H1 (cell line): Measurements from ENCODE around the gene PARG. TPM values are rescaled to one million over a fixed set of nuclear protein-coding genes. Genes with fewer than 3 reads are reported as not detected.

Source experiments
- CTCF ChIA-PET: fragments of 300-600 bp; sonication (Branson Sonifier 250); formaldehyde crosslinking; loops from one replicate; lab custom pipeline; 2021; ENCODE audit not compliant: partially characterized antibody; lab: Charles Lee
- POLR2A ChIA-PET: fragments of 300-600 bp; sonication (Branson Sonifier 250); formaldehyde crosslinking; loops from one replicate; lab custom pipeline; 2021; ENCODE audit warnings: inconsistent platforms; ENCODE audit not compliant: partially characterized antibody; lab: Charles Lee
- DNase-seq, 2 experiments: peaks; one replicate each; pipeline versions ENCODE4 v3.0.0 to v3.0.0-alpha.2; 2010 to 2022; ENCODE audit warnings: low spot score in 2 of 2, low read depth in 1 of 2, mixed read lengths in 1 of 2
- FAIRE-seq: peaks from 2 replicates; lab custom pipeline; 2011; peaks lifted over from hg19 to GRCh38; lab: Jason Lieb, UNC
- H2AFZ ChIP-seq: 2 replicates; pipeline ENCODE4 v1.8.1; 2012; ENCODE audit warnings: low read length, inconsistent platforms
- H2AK5ac ChIP-seq: 2 replicates; pipeline ENCODE4 v1.6.1; 2013; ENCODE audit warnings: low read depth, low read length
- H2BK120ac ChIP-seq: replicated peaks from 2 replicates; pipeline ENCODE3; 2013; ENCODE audit warnings: low read depth, low read length, inconsistent platforms
- H2BK12ac ChIP-seq: 2 replicates; pipeline ENCODE4 v1.6.1; 2013; ENCODE audit warnings: low read depth, low read length
- H2BK15ac ChIP-seq: 2 replicates; pipeline ENCODE4 v1.6.1; 2013; ENCODE audit warnings: low read length
- H2BK20ac ChIP-seq: 2 replicates; pipeline ENCODE4 v1.6.1; 2013; ENCODE audit warnings: low read length
- H2BK5ac ChIP-seq: 2 replicates; pipeline ENCODE4 v1.6.1; 2013; ENCODE audit warnings: low read depth, low read length
- H3K14ac ChIP-seq: 2 replicates; pipeline ENCODE4 v1.6.1; 2013; ENCODE audit warnings: inconsistent platforms; ENCODE audit not compliant: insufficient read length
- H3K18ac ChIP-seq: 2 replicates; pipeline ENCODE4 v1.6.1; 2013; ENCODE audit warnings: low read length; ENCODE audit errors: extremely low read depth
- H3K23ac ChIP-seq: 2 replicates; pipeline ENCODE4 v1.6.1; 2013; ENCODE audit warnings: inconsistent platforms; ENCODE audit not compliant: insufficient read length
- H3K23me2 ChIP-seq: 2 replicates; pipeline ENCODE4 v1.6.1; 2013; ENCODE audit warnings: low read depth, low read length
- H3K27ac ChIP-seq: 2 replicates; pipeline ENCODE4 v1.6.1; 2011; ENCODE audit warnings: low read depth, low read length, inconsistent platforms
- H3K27me3 ChIP-seq, 4 experiments: replicated peaks in 1 of 4; 1 replicate in 1 of 4; 2 replicates in 3 of 4; pipeline versions ENCODE4 v1.6.1 to v1.8.1; 2011 to 2013; ENCODE audit warnings: low read length in 3 of 4, mild to moderate bottlenecking in 3 of 4, inconsistent platforms in 2 of 4, mixed read lengths in 2 of 4, moderate library complexity in 1 of 4; ENCODE audit not compliant: control insufficient read depth in 3 of 4, insufficient read depth in 3 of 4; ENCODE audit errors: extremely low read depth in 1 of 4
- H3K36me3 ChIP-seq, 4 experiments: 2 replicates each; pipeline versions ENCODE4 v1.6.1 to v1.8.1; 2011 to 2013; ENCODE audit warnings: mild to moderate bottlenecking in 4 of 4, low read length in 3 of 4, moderate library complexity in 2 of 4, control low read depth in 1 of 4, inconsistent platforms in 1 of 4; ENCODE audit not compliant: insufficient read depth in 4 of 4, control insufficient read depth in 2 of 4
- H3K4ac ChIP-seq: replicated peaks from 2 replicates; pipeline ENCODE3; 2013; ENCODE audit warnings: low read length, low read depth, mixed read lengths, inconsistent platforms; ENCODE audit not compliant: insufficient read length
- H3K4me1 ChIP-seq, 4 experiments: replicated peaks in 1 of 4; 1 replicate in 1 of 4; 2 replicates in 3 of 4; pipeline versions ENCODE4 v1.6.1 to v1.8.1; 2011 to 2013; ENCODE audit warnings: low read length in 3 of 4, inconsistent platforms in 2 of 4, mixed read lengths in 1 of 4; ENCODE audit not compliant: insufficient read depth in 4 of 4, control insufficient read depth in 3 of 4
- H3K4me2 ChIP-seq, 2 experiments: 2 replicates each; pipeline versions ENCODE4 v1.6.1 to v1.8.1; 2011 to 2013; ENCODE audit warnings: low read depth in 2 of 2, low read length in 2 of 2, control low read depth in 1 of 2, inconsistent platforms in 1 of 2, mild to moderate bottlenecking in 1 of 2; ENCODE audit not compliant: insufficient read depth in 1 of 2
- H3K4me3 ChIP-seq, 4 experiments: fragments of 200-600, 300-600 bp in 1 of 4; sonication (generic), shearing (Covaris generic), sonication (Bioruptor Twin) in 1 of 4; 2 replicates each; pipeline versions ENCODE4 v1.5.1 to v1.8.1; 2011 to 2016; ENCODE audit warnings: low read length in 4 of 4, low read depth in 3 of 4, control low read depth in 2 of 4, inconsistent platforms in 2 of 4, mild to moderate bottlenecking in 2 of 4, mixed read lengths in 1 of 4, moderate library complexity in 1 of 4; ENCODE audit not compliant: insufficient read depth in 2 of 4; ENCODE audit errors: extremely low read depth in 1 of 4
- H3K56ac ChIP-seq: replicated peaks from 2 replicates; pipeline ENCODE3; 2013; ENCODE audit warnings: low read depth, mild to moderate bottlenecking, mixed read lengths, low read length, inconsistent platforms; ENCODE audit not compliant: insufficient read length
- H3K79me1 ChIP-seq: 2 replicates; pipeline ENCODE4 v1.6.1; 2013; ENCODE audit warnings: low read depth, low read length, control low read depth
- H3K79me2 ChIP-seq, 2 experiments: 2 replicates each; pipeline versions ENCODE4 v1.6.1 to v1.8.1; 2012 to 2013; ENCODE audit warnings: low read length in 2 of 2, mild to moderate bottlenecking in 2 of 2, inconsistent platforms in 1 of 2; ENCODE audit not compliant: insufficient read depth in 2 of 2, control insufficient read depth in 1 of 2
- H3K9ac ChIP-seq, 4 experiments: replicated peaks in 1 of 4; 1 replicate in 1 of 4; 2 replicates in 3 of 4; pipeline versions ENCODE4 v1.6.1 to v1.8.1; 2011 to 2013; ENCODE audit warnings: low read depth in 3 of 4, low read length in 3 of 4, control low read depth in 2 of 4, mild to moderate bottlenecking in 2 of 4, moderate library complexity in 2 of 4, inconsistent platforms in 1 of 4; ENCODE audit errors: extremely low read depth in 1 of 4
- H3K9me3 ChIP-seq, 2 experiments: 2 replicates each; pipeline versions ENCODE4 v1.6.1 to v1.8.1; 2012 to 2013; ENCODE audit warnings: mild to moderate bottlenecking in 2 of 2, moderate library complexity in 2 of 2, control low read depth in 1 of 2, inconsistent platforms in 1 of 2, low read depth in 1 of 2, low read length in 1 of 2, mixed read lengths in 1 of 2; ENCODE audit not compliant: insufficient read depth in 2 of 2
- H4K20me1 ChIP-seq, 2 experiments: replicated peaks in 1 of 2; 2 replicates each; pipeline versions ENCODE3 to v1.8.1; 2011 to 2013; ENCODE audit warnings: inconsistent platforms in 2 of 2, low read length in 2 of 2, mild to moderate bottlenecking in 1 of 2; ENCODE audit not compliant: insufficient read depth in 2 of 2, control insufficient read depth in 1 of 2
- H4K5ac ChIP-seq: 2 replicates; pipeline ENCODE4 v1.6.1; 2013; ENCODE audit warnings: low read length, low read depth, mixed read lengths, inconsistent platforms; ENCODE audit not compliant: insufficient read length
- H4K8ac ChIP-seq: 2 replicates; pipeline ENCODE4 v1.8.0; 2013; ENCODE audit warnings: mild to moderate bottlenecking, moderate library complexity, low read length, inconsistent platforms; ENCODE audit not compliant: insufficient read depth; ENCODE audit errors: extremely low read depth
- H4K91ac ChIP-seq: replicated peaks from 2 replicates; pipeline ENCODE3; 2013; ENCODE audit warnings: low read length, mixed read lengths, inconsistent platforms; ENCODE audit not compliant: insufficient read length
- EP300 ChIP-seq, 2 experiments: IDR thresholded peaks; 1 replicate in 1 of 2; 2 replicates in 1 of 2; pipeline ENCODE4 v1.6.1; 2011 to 2012; ENCODE audit warnings: low read depth in 2 of 2, low read length in 2 of 2, mild to moderate bottlenecking in 2 of 2, borderline replicate concordance in 1 of 2, inconsistent platforms in 1 of 2, moderate library complexity in 1 of 2
- POLR2AphosphoS5 ChIP-seq: IDR thresholded peaks from 2 replicates; pipeline ENCODE4 v1.6.1; 2011; ENCODE audit warnings: low read depth, low read length
- SIX5 ChIP-seq: IDR thresholded peaks from 2 replicates; pipeline ENCODE4 v1.6.1; 2011; ENCODE audit warnings: mild to moderate bottlenecking, low read depth, low read length
- SP2 ChIP-seq: IDR thresholded peaks from 2 replicates; pipeline ENCODE4 v1.6.1; 2012; ENCODE audit warnings: mild to moderate bottlenecking, low read length, inconsistent platforms
- SUZ12 ChIP-seq: fragments of 200-600 bp; sonication (generic); IDR thresholded peaks from 2 replicates; pipeline ENCODE4 v1.6.1; 2012; ENCODE audit warnings: mild to moderate bottlenecking, inconsistent platforms, low read length, moderate library complexity, mixed read lengths
- WGBS, 2 experiments: shearing (Covaris generic) in 1 of 2; methylation state at CpG; one replicate each; pipeline versions ENCODE4 v1.1.6 to v1.1.7; 2013 to 2015; ENCODE audit warnings: low lambda C conversion rate in 2 of 2, mixed read lengths in 2 of 2, inconsistent platforms in 1 of 2, low coverage in 1 of 2, missing lambda C conversion rate in 1 of 2; ENCODE audit not compliant: insufficient replicate concordance in 2 of 2, insufficient coverage in 1 of 2, insufficient read length in 1 of 2; ENCODE audit errors: extremely low coverage in 1 of 2, missing lambda C conversion rate in 1 of 2; 5-methylcytosine and 5-hydroxymethylcytosine counted together
- polyA plus RNA-seq, 7 experiments: library from polyadenylated mRNA; depleted of rRNA in 3 of 7; stranded (reverse) in 5 of 7; unstranded in 2 of 7; fragments of >200 nt in 5 of 7; fragments of 200-250 nt in 2 of 7; gene quantifications; 1 replicate in 5 of 7; 2 replicates in 1 of 7; 4 replicates in 1 of 7; pipeline versions ENCODE4 v1.2.1 to v1.2.3, GENCODE V29; 2011 to 2013; ENCODE audit warnings: missing spikeins in 2 of 7, mixed read lengths in 2 of 7
- total RNA-seq: library from RNA; stranded (reverse); fragmentation: NEBNext Ultra II Directional; extraction: Animal tissue kit (Norgen Biotek cat#: 25700); gene quantifications from 2 replicates; pipeline ENCODE4 v1.2.1, GENCODE V29; 2021
- TF ChIP-seq, protein P1 (sequence below): IDR thresholded peaks from 2 replicates; pipeline ENCODE4 v1.6.1; 2011; ENCODE audit warnings: low read length, improper control_type of control experiment
- TF ChIP-seq, protein P2 (sequence below): IDR thresholded peaks from 2 replicates; pipeline ENCODE4 v1.6.1; 2011; ENCODE audit warnings: low read depth, mild to moderate bottlenecking, low read length; ENCODE audit not compliant: insufficient read depth

The PARG gene
- total and polyA plus RNA-seq, 2 of the 8 experiments (the other 6 are each of a cell fraction or from before 2014, with no cell fraction given) = 13.3 to 56.2 TPM

DNA sequence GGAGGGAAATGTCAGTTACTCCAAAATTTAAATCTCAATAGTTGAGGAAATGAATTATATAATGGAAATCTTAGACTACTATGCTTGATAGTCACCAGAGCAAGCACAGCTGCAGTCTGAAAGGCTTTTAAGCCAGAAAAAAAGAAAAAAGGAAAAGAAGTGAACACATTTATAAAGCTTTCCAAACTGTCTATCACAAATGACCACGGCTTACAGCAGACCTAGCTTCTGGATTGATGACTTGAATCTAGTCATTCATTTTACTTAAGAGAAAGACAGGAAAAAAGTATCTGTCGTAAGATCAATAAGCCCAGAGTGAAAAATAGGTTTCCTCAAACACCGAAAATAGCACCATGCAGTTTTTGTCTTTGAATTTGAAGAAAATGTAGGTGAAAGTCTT, 111.8 kb downstream of the PARG start:
- Histone ChIP-seq H3K9ac (no peak overlapping the region; a peak in 1 of 7 replicates), H2BK20ac (no peak overlapping the region), H4K8ac (no peak overlapping the region), H3K56ac (no peak overlapping the region), H4K5ac (no peak overlapping the region), H3K79me2 (no peaks in the 10 kb centered on the region), H3K79me1 (no peaks in the 10 kb centered on the region), H2BK5ac (peak overlapping the region; percentile 11; the same call in 1 of the 2 replicates), H2BK120ac (peak overlapping the region; percentile 85), H3K18ac (no peak overlapping the region), H3K23ac (no peak overlapping the region), H3K23me2 (no peaks in the 10 kb centered on the region), H3K4ac (no peak overlapping the region), H3K14ac (no peak overlapping the region), H2AK5ac (no peak overlapping the region), H3K36me3 (peaks cover 0 to 6% (median 4%) of the 10 kb centered on the region in 4 experiments; a peak in 1 of 8 replicates), H4K20me1 (no peaks in the 10 kb centered on the region), H2BK15ac (no peak overlapping the region), H3K4me3 (no peak overlapping the region), H3K27ac (no peak overlapping the region; the same call in 1 of the 2 replicates), H4K91ac (no peak overlapping the region), H2AFZ (no peak overlapping the region), H2BK12ac (no peak overlapping the region; the same call in 1 of the 2 replicates), H3K4me2 (no peak overlapping the region; a peak in 1 of 4 replicates), H3K9me3 (no peaks in the 10 kb centered on the region), H3K4me1 (peaks cover 3 to 17% (median 12%) of the 10 kb centered on the region in 4 experiments; a peak in 6 of 7 replicates), H3K27me3 (no peaks in the 10 kb centered on the region)
- ChIA-PET CTCF (no interaction called here), POLR2A (no interaction called here)
- no peak for DNase-seq
- FAIRE-seq = no peak
- 71% methylated on average over 3 of the region's 3 CpGs; no CpG with 5 or more reads in 1 of the 2 experiments for WGBS, 2 experiments
- TF ChIP-seq SUZ12 (no peak), EP300 (IDR thresholded peaks at IDR 0.05; ENCODE audit: borderline replicate concordance in 1 of 2, low read depth in 2 of 2, low read length in 2 of 2) (no peak), SIX5 (no peak), SP2 (no peak), POLR2AphosphoS5 (no peak)
- TF ChIP-seq, protein P1, sequence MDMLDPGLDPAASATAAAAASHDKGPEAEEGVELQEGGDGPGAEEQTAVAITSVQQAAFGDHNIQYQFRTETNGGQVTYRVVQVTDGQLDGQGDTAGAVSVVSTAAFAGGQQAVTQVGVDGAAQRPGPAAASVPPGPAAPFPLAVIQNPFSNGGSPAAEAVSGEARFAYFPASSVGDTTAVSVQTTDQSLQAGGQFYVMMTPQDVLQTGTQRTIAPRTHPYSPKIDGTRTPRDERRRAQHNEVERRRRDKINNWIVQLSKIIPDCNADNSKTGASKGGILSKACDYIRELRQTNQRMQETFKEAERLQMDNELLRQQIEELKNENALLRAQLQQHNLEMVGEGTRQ = no peak
- TF ChIP-seq, protein P2, sequence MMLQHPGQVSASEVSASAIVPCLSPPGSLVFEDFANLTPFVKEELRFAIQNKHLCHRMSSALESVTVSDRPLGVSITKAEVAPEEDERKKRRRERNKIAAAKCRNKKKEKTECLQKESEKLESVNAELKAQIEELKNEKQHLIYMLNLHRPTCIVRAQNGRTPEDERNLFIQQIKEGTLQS = no peak
